GM20431 (cell line): ENCODE measurements around the gene FGF14.

ENCODE experiments used
- in situ Hi-C: fragments of 300-500 bp; cut with MseI, MboI; formaldehyde crosslinking; loops from one replicate; pipeline ENCODE4 v1.15.0; 2020; ENCODE audit warnings: low sequenced_read_pairs; ENCODE audit not compliant: unreplicated experiment

The FGF14 gene

DNA sequence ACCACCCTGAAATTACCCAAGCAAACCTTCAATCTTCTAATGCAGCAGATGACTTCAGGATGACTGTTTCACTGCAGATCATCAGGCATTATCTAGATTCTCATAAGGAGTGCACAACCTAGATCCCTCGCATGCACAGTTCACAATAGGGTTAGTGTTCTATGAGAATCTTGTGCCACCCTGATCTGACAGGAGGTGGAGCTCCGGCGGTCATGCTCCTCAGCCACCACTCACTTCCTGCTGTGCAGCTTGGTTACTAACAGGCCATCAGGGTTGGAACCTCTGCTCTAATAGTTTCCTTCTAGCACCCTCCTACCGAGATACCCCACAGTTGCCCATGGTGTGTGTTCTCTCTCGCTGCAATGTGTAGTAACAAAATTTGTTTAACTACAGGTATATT lies 442.8 kb downstream of the FGF14 start:
- in situ Hi-C loops: no loop called here

DNA sequence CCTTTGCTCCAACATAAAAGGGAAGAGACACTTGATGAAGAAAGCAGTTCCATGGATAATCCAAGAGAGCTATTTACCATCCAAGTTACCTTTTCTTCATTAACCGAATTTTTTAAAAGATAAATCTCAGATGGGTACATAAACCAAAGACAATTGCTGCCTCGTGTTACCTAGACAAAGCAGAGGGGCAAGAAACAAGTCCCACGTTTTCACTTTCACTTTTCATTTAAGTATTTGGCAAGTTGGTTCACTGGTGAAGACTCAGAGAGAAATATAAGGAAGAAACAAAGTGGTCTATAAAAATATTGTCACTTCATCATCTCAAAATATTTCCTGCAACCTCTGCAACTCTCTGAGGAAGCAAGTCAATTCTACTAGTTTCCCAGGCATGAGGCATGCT lies 446.1 kb downstream of the FGF14 start:
- in situ Hi-C loops: no loop called here

DNA sequence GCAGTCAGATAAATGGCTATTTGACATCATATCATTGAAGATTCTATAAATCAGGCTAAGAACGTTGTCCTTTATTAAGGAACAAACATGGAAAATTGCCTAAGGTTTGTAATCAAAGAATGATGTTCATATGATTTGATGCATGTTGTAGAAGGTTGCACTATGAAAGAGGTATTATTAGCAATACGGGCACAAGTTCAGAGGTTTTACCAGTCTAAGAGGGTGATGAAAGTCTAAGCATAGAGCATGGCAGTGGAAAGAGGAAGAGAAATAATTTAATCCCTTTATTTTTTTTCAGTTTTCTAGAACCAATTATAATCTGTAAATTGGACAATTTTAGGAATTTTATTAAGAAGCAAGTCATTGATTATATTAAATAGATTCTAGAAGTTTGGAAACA lies 450.7 kb downstream of the FGF14 start:
- in situ Hi-C loops: no loop called here

DNA sequence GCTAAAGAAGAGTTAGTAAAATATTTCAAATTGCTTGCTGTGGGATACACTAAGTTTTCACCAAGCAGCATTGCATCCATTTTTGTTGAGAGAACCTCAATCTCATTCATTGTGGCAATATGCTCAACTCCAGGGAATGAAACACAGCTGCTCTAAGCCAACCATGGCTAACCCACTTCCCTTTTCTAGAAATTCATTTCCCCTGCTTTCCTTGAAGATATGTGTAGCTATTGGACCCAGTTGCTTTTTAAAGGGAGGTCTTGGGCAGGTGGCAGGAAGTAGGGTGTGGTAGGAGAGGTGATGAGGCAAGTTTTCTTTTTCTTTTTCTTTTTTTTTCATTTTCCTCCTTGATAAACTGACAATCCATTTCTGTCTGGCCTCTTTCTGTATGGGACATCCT lies 452.2 kb downstream of the FGF14 start:
- in situ Hi-C loops: no loop called here

DNA sequence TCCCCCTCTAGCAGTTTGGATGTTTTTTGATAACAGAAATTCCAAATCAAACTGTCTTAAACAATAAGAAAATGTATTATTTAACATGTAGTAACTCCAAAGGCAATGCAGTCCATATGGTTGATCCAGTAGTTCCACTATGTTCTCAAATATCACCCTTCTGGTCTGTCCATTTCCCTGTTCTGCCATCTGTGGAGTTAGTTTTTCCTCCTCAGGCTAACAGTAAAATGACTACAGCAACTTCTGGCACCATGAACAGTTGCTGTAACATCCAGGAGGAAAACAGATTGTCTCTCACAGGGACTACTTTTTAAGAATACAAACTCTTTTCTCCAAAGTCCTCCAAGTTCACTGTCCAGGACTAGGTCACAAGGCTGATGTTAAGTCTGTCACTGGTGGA lies 455.4 kb downstream of the FGF14 start:
- in situ Hi-C loops: no loop called here

DNA sequence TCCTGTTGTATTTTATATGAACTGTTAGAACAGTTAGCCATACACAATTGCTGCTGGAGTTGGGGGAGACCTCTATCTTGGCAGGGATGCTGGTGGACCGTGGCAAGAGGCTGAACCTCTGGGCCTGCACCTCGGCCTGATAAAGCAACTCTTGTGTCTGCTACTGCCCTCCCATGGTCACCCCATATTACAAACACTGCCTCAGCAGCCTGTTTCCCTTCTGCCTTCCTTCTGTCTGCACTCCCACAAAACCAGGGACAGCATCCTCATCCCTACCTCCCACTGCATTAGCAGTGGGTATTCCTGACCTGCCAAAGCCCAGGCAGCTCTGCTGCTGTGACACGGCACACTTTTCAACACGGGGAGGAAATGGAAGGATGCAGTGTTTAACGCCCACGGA lies 456.4 kb downstream of the FGF14 start:
- in situ Hi-C loops: no loop called here

DNA sequence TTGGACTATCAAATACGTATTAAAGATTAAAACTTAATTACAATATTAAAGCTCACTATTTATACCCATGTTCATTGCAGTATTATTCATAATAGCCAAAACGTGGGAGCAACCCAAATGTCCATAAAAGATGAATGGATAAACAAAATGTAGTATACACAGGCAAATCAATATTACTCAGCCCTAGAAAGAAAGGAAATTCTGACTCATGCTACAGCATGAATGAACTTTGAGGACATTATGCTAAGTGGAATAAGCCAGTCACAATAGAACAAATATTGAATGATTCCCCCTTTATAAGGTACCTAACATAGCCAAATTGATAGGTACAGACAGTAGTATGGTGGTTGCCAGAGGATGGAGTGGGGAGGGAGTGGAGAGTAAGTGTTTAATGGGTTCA lies 457.3 kb downstream of the FGF14 start:
- in situ Hi-C loops: no loop called here

DNA sequence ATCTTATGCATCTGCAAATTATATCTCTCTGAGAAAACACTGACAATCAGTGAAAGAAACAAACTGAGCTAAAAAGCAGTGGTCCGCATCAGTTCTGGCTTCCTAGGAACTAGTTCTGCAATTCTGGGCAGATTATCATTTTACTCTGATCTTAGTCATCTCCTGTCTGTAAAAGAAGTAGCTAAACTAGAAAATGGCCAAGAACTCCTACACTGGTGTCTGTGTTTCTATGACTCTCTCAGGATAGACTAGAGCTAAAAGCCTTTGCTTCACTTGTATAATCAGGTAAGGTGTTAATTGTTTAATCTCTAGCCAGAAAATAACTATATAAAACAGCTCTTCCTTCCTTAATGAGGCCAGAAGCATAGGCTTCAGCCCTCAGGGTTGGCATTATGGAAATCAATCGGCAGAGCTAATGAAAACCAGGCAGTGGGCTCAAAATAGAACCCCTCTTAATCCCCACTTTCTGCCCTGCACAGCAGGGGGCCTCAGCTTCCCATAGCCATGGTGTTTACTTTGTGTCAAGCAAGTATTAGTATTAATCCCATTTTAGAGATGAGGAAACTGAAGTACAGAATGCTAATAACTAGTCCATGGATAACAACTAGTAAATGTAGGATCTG lies 459.2 kb downstream of the FGF14 start:
- in situ Hi-C loops: no loop called here

DNA sequence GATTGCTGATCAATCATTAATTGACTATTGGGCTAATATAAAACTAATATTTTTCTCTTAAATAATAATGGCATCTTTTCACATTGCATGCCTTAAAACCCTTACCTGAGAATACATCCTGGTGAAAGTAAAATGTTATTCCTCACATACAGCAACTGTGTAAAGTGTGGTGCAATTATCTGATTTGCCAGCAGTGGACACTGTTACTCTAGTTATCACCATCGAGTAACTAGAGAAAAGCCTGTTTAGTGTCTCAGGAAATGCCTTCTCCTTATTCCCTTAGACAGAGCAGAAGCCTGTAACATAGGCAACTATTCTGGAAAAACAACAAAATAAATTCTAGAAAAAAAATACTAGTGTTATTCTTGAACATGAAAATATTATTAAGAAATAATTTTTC lies 459.8 kb downstream of the FGF14 start:
- in situ Hi-C loops: no loop called here

DNA sequence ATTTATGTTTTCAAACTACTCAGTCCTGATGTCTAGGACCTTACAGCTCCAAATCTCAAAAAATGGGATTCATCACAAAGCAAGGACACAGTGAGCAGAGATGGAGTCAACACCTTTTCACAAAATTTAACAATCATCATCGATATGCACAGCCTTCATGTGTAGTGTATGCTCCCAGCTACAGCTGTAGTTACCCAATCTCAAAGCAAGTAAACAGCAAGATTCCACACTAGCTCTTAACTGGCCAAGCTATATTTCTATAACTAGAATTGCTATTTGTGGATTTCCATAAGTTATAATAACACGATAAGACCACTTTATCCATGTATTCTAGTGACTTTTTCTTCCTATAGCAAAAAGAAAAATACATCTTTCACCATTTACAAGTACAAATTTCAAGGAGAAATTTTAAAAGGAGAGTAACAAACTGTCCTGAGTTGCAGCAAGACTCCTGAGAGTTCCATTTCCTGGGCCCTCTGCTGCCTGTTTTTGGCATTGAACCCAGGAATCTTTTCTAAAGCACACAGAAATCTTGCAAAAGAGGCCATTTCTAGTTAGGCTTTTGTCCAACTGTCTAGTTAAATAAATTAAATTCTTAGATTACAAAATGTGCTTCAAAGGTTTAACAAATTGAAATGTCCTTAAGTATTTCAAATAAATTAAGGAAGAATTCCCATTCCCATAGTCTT lies 460.6 kb downstream of the FGF14 start:
- in situ Hi-C loops: no loop called here

DNA sequence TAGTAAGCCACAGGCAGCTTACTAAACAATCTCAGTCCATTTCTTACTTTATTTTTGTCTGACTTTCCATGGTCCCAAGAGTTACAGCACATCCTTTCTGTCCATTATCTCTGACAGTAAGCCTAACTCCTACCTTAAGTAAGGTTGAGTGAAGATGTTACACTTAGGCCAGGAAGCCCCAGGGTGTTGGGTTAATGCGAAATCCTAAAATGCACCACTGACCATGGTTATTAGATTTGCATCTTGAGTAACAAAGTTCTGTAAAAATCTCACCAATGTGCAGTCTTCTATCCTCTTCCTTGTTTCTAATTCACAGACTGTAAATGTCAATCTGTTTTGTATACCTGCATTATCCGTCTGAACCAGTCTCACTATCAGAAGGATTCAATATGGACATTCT lies 462.5 kb downstream of the FGF14 start:
- in situ Hi-C loops: no loop called here

DNA sequence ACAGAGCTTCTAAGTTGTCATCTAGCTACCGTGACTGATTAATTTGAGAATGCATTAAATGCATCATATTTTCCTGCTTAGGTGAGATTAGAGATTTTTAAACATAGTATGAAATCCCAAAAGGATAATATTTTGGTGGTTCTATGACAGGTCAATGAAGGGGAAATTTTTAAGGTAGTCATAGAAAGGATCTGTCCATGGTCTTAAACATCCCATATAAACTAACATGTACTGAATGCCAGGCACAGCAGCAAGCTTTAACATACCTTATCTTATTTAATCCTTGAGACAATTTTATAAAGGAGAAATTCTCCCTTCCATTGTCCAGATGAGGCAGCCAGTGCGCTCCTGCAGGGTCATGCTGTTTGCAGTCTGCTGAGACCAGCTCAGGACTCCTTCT lies 466.0 kb downstream of the FGF14 start:
- in situ Hi-C loops: no loop called here

DNA sequence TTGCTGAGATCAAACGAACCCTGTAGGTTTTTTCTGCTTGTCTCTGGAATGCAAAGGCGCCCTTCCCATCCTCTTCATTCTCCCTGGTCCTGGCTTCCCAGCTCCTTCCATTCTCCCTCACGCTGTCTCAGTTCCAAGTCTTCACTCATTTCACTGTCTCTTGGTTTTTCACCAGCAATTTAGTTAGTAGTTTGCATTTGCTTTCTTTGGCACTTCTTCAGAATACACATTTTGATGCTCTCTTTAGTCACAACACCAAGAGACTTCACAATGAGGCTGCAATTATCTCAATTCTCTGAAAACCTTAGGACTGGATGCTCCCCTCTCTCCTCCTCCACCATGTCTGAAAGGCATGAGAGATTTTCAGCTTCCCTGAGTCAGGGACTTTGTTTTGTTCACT lies 470.7 kb downstream of the FGF14 start:
- in situ Hi-C loops: no loop called here

DNA sequence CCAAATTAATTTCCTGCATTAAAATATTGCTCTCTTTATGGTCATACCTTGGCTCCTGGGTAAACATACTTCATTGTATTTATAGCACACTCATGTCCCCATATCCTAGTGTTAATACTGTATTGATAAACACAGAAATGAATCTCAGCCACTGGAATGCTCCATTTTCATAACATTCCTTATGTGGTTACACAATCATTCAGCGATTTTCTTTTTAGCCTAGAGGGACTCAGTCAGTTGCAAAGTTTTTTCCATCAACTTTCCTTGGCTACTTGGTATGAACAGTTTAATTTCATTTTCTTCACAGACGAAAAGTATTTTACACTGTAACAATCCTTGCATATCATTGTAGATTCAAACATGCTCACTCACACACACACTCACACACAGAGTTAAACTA lies 471.5 kb downstream of the FGF14 start:
- in situ Hi-C loops: no loop called here

DNA sequence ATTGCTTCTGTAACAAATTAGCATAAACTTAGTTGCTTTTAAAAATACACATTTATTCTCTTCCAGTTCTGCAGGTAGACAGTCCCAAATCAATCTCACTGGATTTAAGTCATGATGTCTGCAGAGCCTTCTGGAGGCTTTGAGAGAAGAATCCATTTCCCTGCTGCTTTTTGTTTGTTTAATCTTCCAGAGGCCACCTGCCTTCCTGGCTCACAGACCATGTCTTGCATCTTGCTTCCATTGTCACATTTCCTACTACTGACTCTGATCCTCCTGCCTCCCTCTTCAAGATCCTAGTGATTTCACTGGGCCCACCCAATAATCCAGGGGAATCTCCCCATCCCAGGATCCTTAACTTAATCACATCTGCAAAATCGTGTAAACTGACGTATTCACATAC lies 476.1 kb downstream of the FGF14 start:
- in situ Hi-C loops: no loop called here

DNA sequence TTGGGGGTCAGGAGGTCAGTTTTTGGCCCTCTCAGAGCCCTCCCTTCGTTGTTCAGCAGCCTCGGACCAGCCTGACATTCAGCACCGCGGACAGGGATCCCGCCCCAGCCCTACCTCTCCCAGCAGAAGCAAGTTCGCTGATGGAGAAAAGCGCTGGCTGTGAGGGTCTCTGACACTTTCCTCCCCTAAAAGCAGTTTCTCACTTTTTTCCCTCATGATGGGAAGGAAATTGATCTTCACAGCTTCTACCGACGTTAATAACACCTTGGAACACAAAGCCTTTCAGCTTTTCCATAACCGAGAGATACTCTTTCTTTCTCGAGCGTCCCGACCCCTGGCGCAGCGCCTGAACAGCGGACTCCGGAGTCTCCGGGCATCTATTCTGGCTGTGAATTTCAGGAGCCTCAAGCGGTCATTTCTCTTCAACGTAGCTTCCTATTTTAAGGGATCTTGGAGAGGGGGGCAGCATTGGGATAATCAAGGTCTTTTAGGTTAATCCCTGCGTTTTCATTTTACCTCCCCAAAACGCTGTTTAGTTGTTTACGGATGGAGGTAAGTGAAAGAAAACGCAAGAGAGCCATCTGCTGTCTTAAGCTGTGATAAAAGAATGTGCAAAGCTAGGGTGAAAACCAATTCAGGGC lies 482.2 kb downstream of the FGF14 start:
- in situ Hi-C loops: no loop called here

DNA sequence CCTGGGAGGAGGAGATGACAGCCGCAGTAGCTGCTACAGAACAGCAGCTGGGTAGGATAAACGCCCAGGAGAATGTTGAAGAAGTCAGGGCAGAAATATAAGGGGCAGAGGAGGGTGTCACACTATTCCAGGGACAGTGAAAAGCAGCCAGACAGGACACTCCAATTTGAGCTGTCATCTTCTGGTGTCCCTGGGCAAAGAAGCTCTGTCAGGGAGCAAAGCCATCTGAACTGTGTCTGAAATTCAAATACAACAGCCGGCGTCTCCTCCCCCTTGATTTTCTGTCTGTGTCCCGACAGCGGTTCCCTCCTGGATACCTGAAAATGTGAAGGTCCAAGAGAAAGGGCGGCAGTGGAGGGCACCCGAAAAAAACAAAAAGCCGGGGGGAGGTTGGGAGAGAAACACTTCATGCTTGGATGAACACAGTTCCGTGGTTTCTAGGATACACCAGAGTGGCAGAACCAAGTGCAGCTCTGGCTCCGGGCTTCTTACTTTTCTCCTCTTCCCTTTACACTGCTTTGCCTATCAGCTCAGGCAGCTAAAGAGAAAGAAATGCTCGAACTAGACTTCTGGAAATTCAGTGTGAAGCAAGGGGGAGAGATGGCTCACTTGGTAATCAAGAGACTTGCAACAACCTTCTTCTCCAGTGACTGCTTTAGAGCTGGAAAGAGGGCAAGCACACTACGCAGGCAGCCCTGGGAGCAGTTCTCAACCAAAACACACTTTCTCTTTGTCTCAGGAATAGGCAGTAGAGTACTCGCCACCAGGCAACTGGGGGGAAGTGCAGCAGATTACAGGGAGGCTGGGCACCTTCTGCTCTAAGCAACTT lies 483.8 kb downstream of the FGF14 start:
- in situ Hi-C loops: no loop called here

DNA sequence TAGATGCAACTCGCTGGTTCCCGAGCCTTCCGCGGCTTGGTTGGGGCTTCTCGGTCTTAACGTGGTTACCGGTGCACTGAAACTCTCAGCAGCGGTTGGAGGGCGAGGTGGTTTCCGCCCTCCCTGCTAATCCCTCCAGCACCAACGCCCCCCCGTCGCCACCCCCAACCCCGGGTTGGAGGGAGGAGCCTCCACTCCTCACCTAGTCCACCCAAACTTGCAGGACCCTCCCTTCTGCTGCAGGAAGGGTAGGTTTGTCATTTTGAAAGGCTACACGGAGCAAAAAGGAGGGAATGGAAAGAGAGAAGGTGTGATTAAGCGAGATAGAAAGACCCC lies 484.4 kb downstream of the FGF14 start:
- in situ Hi-C loops: no loop called here

DNA sequence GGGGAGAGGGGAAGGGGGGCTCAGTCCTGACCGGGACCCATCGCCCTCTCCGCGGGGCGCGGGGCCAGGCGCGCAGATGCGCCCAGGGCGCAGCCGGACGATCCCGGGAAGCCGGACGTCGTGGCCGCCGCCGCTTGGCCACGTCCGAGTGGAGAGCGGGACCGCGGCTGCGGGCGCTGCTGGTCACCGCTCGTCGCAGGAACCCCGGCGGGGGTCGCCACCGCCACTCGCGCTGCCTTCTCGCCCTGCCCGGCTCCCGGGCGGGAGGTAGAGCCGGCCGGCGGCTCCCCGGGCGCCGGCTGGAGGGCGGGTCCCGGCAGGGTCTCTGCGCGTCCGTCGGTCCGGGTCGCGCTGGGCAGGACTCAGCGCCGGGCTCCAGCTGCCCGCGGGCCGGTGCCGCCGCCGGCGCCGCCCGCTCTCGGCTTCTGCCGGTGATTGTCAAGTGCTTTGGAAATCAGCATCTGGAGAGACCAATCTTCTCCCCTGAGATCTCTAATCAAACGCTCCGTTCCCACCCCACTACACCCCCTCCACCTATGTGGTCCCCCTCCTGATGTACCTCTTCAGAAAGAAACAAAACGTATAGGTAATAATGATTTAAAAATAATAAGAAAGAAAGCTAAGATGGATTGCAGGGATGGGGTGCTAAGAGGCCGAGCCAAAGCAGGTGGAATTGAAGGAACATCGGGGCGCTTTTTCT lies 484.9 kb downstream of the FGF14 start:
- in situ Hi-C loops: no loop called here

DNA sequence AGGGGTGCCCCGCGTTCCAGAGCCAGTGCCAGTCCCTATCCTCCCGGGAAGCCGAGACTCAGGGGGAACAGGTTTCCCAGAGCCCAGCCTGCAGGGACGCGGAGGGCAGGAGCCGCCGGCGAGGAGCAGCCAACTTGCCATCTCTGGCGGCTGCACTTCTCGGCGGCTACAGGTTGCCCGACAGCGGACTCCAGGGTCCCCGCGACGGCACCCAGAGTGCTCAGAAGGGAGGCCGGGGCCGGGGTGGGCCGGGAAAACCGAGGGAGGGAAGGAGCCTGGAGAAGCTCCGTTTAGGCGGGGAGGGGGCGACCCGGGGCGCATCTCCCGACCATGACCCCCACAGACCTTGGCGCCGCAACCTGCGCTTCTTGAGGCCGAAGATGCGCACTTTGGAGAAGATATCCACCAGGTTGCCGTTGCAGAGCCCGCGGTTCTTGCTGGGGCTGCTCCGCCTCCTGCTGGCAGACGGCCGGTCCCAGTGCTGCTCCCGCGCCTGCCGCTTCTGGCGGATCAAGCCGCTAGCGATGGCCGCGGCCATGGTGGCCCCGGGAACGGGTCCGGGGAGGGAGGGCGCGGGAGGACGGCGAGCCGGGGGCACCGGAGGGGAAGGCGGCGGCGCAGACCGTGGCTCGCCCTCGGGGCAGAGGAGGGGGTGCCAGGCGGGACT lies 485.6 kb downstream of the FGF14 start:
- in situ Hi-C loops: no loop called here
